HepG2 (cell line): ENCODE results near the gene TCEA3. TPM values are rescaled to one million over a fixed set of nuclear protein-coding genes. Genes with fewer than 3 reads are reported as not detected.

ENCODE experiments used
- ATAC-seq: fragments of 200-7000 bp; cut with Tn5 transposase; 3 replicates; pipeline ENCODE4 v1.9.1; 2020; ENCODE audit warnings: mild to moderate bottlenecking, moderate library complexity
- BruUV-seq: library from RNA; stranded (reverse); fragments of 400-500 nt; replicated peaks from 2 replicates; lab custom pipeline; 2021; lab: Mats Ljungman, UMichigan
- CTCF ChIA-PET: fragments of 300-600 bp; formaldehyde crosslinking; extraction: SDS; loops from one replicate; lab custom pipeline; 2021; ENCODE audit warnings: low total read pairs, inconsistent platforms, low intra/inter-chr PET ratio; lab: Yijun Ruan, JAX
- POLR2A ChIA-PET: fragments of 350-600 bp; sonication (Branson Sonifier 250); formaldehyde crosslinking; loops from one replicate; lab custom pipeline; 2020; ENCODE audit warnings: antibody characterized with exemption, inconsistent platforms; lab: Yijun Ruan, JAX
- DNase-seq: peaks from one replicate; pipeline ENCODE4 v3.0.0-alpha.2; 2015; ENCODE audit warnings: low spot score
- FAIRE-seq: peaks from 3 replicates; lab custom pipeline; 2011; peaks lifted over from hg19 to GRCh38; lab: Jason Lieb, UNC
- H2AFZ ChIP-seq: one replicate; pipeline ENCODE4 v1.6.1; 2011; ENCODE audit warnings: low read length, inconsistent platforms
- H3K27ac ChIP-seq: fragments of 300-600 bp; 3 replicates; pipeline ENCODE4 v1.8.0; 2011; ENCODE audit warnings: mixed run types, mild to moderate bottlenecking, mixed read lengths, low read length, inconsistent platforms; ENCODE audit not compliant: insufficient read depth; ENCODE audit errors: extremely low read length
- H3K27me3 ChIP-seq, 2 experiments: fragments of 200-600 bp in 1 of 2; 2 replicates in 1 of 2; 3 replicates in 1 of 2; pipeline versions ENCODE4 v1.6.0 to v1.8.0; 2011; ENCODE audit warnings: low read length in 2 of 2, mild to moderate bottlenecking in 2 of 2, moderate library complexity in 2 of 2, inconsistent platforms in 1 of 2; ENCODE audit not compliant: insufficient read depth in 2 of 2, control insufficient read depth in 1 of 2
- H3K36me3 ChIP-seq, 2 experiments: fragments of 200-600 bp in 1 of 2; replicated peaks in 1 of 2; 2 replicates in 1 of 2; 3 replicates in 1 of 2; pipeline versions ENCODE4 v1.5.1 to v1.8.0; 2011; ENCODE audit warnings: low read length in 2 of 2, inconsistent platforms in 1 of 2; ENCODE audit not compliant: insufficient read depth in 2 of 2, control insufficient read depth in 1 of 2
- H3K4me1 ChIP-seq: 2 replicates; pipeline ENCODE4 v1.5.1; 2012; ENCODE audit warnings: low read length, inconsistent platforms; ENCODE audit not compliant: insufficient read depth
- H3K4me2 ChIP-seq: 2 replicates; pipeline ENCODE4 v1.6.0; 2011; ENCODE audit warnings: low read depth, low read length, inconsistent platforms
- H3K4me3 ChIP-seq, 3 experiments: fragments of 200-600 bp in 1 of 3; sonication (generic), shearing (Covaris generic) in 1 of 3; replicated peaks in 1 of 3; 2 replicates each; pipeline ENCODE4 v1.5.1; 2011 to 2016; ENCODE audit warnings: low read length in 3 of 3, inconsistent platforms in 2 of 3, low read depth in 2 of 3, mild to moderate bottlenecking in 2 of 3, control low read depth in 1 of 3, mixed read lengths in 1 of 3; ENCODE audit not compliant: insufficient read depth in 1 of 3
- H3K79me2 ChIP-seq: one replicate; pipeline ENCODE4 v1.6.1; 2011; ENCODE audit warnings: low read length, inconsistent platforms; ENCODE audit not compliant: insufficient read depth
- H3K9ac ChIP-seq: 2 replicates; pipeline ENCODE4 v1.6.0; 2011; ENCODE audit warnings: mild to moderate bottlenecking, low read depth, low read length, inconsistent platforms; ENCODE audit not compliant: insufficient read depth
- H3K9me3 ChIP-seq: 2 replicates; pipeline ENCODE4 v1.5.1; 2012; ENCODE audit warnings: mild to moderate bottlenecking, low read length
- H4K20me1 ChIP-seq: 2 replicates; pipeline ENCODE4 v1.6.0; 2011; ENCODE audit warnings: inconsistent platforms, mild to moderate bottlenecking, low read length, moderate library complexity; ENCODE audit not compliant: insufficient read depth
- ARID2 ChIP-seq: sonication (generic); formaldehyde crosslinking; IDR thresholded peaks from 2 replicates; pipeline ENCODE4 v1.8.1; 2022; ENCODE audit warnings: mild to moderate bottlenecking, missing genetic modification reagents, borderline replicate concordance
- CHCHD3 ChIP-seq: sonication (generic); formaldehyde crosslinking; IDR thresholded peaks from 2 replicates; pipeline ENCODE4 v1.8.0; 2022; ENCODE audit warnings: mild to moderate bottlenecking, missing genetic modification reagents, moderate library complexity
- DNMT3B ChIP-seq: conservative IDR thresholded peaks from 2 replicates; pipeline ENCODE4 v1.6.1; 2016; ENCODE audit warnings: missing biosample characterization, control low read depth
- EHMT2 ChIP-seq: fragments of 200-600 bp; sonication (generic); IDR thresholded peaks from 2 replicates; pipeline ENCODE4 v1.7.0; 2017; ENCODE audit warnings: antibody characterized with exemption, low read depth, low read length, borderline replicate concordance
- HDAC2 ChIP-seq: sonication (generic); formaldehyde crosslinking; IDR thresholded peaks from 2 replicates; pipeline ENCODE4 v1.4.0; 2020; ENCODE audit warnings: missing genetic modification reagents
- HES4 ChIP-seq: sonication (generic); formaldehyde crosslinking; IDR thresholded peaks from 2 replicates; pipeline ENCODE4 v1.9.0; 2021; ENCODE audit warnings: mild to moderate bottlenecking, missing genetic modification reagents, borderline replicate concordance
- KLF9 ChIP-seq: IDR thresholded peaks from 2 replicates; pipeline ENCODE4 v1.6.1; 2016; ENCODE audit warnings: low read depth
- RFX3 ChIP-seq: IDR thresholded peaks from 2 replicates; pipeline ENCODE4 v1.6.1; 2016; ENCODE audit warnings: missing biosample characterization, missing genetic modification reagents
- SP2 ChIP-seq: sonication (generic); formaldehyde crosslinking; IDR thresholded peaks from 2 replicates; pipeline ENCODE4 v1.5.1; 2020; ENCODE audit warnings: mild to moderate bottlenecking, missing genetic modification reagents
- YEATS2 ChIP-seq: sonication (generic); formaldehyde crosslinking; IDR thresholded peaks from 2 replicates; pipeline ENCODE4 v1.4.0; 2020; ENCODE audit warnings: missing genetic modification reagents, borderline replicate concordance
- ZNF12 ChIP-seq: sonication (generic); formaldehyde crosslinking; IDR thresholded peaks from 2 replicates; pipeline ENCODE4 v1.5.0; 2020; ENCODE audit warnings: missing genetic modification reagents
- ZNF24 ChIP-seq: fragments of 450-650 bp; IDR thresholded peaks from 2 replicates; pipeline ENCODE4 v1.6.1; 2017; ENCODE audit warnings: antibody characterized with exemption, mild to moderate bottlenecking
- ZNF775 ChIP-seq: sonication (generic); formaldehyde crosslinking; IDR thresholded peaks from 2 replicates; pipeline ENCODE4 v1.4.0; 2020; ENCODE audit warnings: missing genetic modification reagents, mild to moderate bottlenecking, moderate library complexity, borderline replicate concordance
- ZSCAN21 ChIP-seq: sonication (generic); formaldehyde crosslinking; IDR thresholded peaks from 2 replicates; pipeline ENCODE4 v1.8.0; 2022; ENCODE audit warnings: mild to moderate bottlenecking, missing genetic modification reagents, moderate library complexity, borderline replicate concordance
- WGBS: methylation state at CpG from one replicate; pipeline ENCODE4 v1.1.6; 2017; ENCODE audit warnings: low lambda C conversion rate; 5-methylcytosine and 5-hydroxymethylcytosine counted together
- in situ Hi-C: cut with HindIII; loops from 2 replicates; pipeline ENCODE4 v1.10.0; 2017; ENCODE audit warnings: low pct_unique_long_range_greater_than_20kb; ENCODE audit not compliant: extremely low pct_ligation_motif_present
- intact Hi-C: fragments of 100-400 bp; cut with micrococcal nuclease; formaldehyde crosslinking; loops from one replicate; pipeline ENCODE4 v1.10.0; 2022; ENCODE audit not compliant: unreplicated experiment
- polyA plus RNA-seq, 8 experiments: library from polyadenylated mRNA; depleted of rRNA in 3 of 8; stranded (reverse) in 7 of 8; unstranded in 1 of 8; fragments of >200 nt; fragmentation: Illumina TruSeq in 4 of 8; extraction: Trizol in 4 of 8; gene quantifications; 2 replicates each; pipeline versions ENCODE4 v1.2.1 to v1.2.3, GENCODE V29; 2011 to 2016; ENCODE audit warnings: low read depth in 4 of 8, missing spikeins in 1 of 8, mixed read lengths in 1 of 8; ENCODE audit not compliant: insufficient read depth in 1 of 8
- total RNA-seq, 5 experiments: library from RNA; depleted of rRNA; stranded (reverse); fragments of >200 nt; fragmentation: Illumina TruSeq; extraction: Trizol; gene quantifications; 2 replicates each; pipeline ENCODE4 v1.2.3, GENCODE V29; 2016; ENCODE audit warnings: low read depth in 1 of 5
- TF ChIP-seq, protein P1 (sequence below): sonication (generic); formaldehyde crosslinking; IDR thresholded peaks from 2 replicates; pipeline ENCODE4 v1.4.0; 2020; ENCODE audit warnings: missing genetic modification reagents
- TF ChIP-seq, protein P2 (sequence below): sonication (generic); formaldehyde crosslinking; IDR thresholded peaks from 2 replicates; pipeline ENCODE4 v1.5.1; 2020; ENCODE audit warnings: mild to moderate bottlenecking, missing genetic modification reagents, moderate library complexity

TCEA3 gene
- total and polyA plus RNA-seq, 2 of the 13 experiments (the other 11 are each of a cell fraction or from before 2014, with no cell fraction given) = 55.5 to 84.6 TPM

DNA sequence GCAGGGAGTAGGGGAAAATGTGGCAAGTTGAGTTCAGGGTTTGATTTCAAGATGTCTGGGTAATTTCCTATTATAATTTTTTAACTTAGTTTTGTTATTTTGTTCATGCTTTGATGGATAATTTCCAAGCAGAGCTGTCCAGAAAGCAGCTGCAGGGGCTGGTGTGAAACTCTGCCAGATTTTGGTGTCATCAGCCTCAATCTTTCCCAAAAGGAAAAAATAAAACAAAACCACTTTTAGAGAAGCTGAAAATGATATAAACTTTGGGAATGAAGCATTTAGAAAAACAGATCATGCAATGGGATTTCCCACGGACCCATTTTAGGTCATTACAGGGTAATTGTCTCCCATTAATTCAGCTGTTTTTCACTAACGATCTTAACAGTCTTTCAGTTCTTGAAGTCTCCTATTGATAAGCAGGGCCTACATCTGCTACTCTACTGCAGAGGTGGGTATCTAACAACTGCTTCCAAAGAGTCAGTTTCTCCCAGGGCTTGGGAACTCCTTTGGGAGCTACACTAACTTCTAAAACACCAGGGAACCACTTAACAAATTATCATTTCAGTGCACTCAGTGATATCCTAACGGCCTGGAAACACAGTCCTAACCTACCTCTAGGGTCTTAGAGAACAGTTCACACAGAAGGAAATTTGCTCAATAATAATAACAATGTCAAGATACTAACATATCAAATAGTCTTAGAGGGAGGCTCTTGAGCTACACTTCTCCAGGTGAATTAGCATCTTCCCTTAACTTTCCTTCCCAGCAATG, 67.2 kb downstream of the TCEA3 start (continued):
- no peak for TF ChIP-seq EHMT2
- no peak for TF ChIP-seq ZSCAN21 (CRISPR knock-in tag)

DNA sequence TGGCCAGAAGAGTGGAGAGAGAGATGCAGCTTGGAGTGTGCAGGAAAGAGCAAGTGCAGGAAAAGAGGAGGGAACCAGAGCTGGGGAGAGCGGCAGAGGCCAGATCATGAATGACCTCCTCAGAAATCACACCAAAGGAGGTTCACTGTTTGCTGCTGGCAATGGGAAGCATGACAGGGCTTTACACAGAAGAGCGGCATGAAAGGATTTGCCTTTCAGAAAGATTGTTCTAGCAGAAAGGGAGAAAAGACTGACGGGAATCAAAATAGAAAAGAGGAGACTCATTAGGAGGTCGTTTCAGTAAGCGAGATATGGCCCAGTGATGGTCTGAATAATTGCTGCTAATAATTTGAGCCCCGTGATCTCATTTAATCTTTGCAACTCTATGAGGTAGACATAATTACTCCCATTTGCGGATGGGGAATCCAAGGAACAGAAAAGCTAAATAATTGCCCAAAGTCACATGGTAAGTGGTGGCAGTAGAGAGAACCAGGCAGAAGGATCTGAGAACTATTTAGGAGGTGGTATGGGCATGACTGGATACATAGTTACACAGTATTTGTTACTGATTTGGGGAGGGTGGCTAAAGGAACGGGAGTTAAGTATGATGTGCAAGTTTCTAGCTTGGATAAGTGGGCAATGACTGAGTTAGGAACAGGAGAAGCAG, 67.9 kb downstream of the TCEA3 start:
- FAIRE-seq = no peak
- BruUV-seq = no TSS peak
- Histone ChIP-seq H3K27me3 (no peaks in the 10 kb centered on the region), H3K36me3 (peaks cover 7 to 10% of the 10 kb centered on the region in 2 experiments), H3K79me2 (no peaks in the 10 kb centered on the region), H2AFZ (no peak overlapping the region), H3K4me3 (no peak overlapping the region), H3K9ac (no peak overlapping the region), H3K9me3 (no peaks in the 10 kb centered on the region), H3K4me2 (no peak overlapping the region), H4K20me1 (no peaks in the 10 kb centered on the region), H3K27ac (no peak overlapping the region), H3K4me1 (peaks cover 18% of the 10 kb centered on the region)
- in situ Hi-C loops = no loop called here
- DNase-seq = no peak
- POLR2A ChIA-PET = interaction anchor here (3.8 kb wide), 1 partner anchor 12 kb away, joined by 10 read pairs; no protein-coding TSS in a partner anchor
- CTCF ChIA-PET = no interaction called here
- TF ChIP-seq ZNF775 (CRISPR knock-in tag) (no peak), SP2 (CRISPR knock-in tag) (no peak), ARID2 (no peak), ZNF12 (CRISPR knock-in tag) (no peak), CHCHD3 (CRISPR knock-in tag) (no peak), HDAC2 (CRISPR knock-in tag) (no peak), ZNF24 (no peak), DNMT3B (CRISPR knock-in tag) (no peak), RFX3 (CRISPR knock-in tag) (no peak), YEATS2 (CRISPR knock-in tag) (no peak), KLF9 (no peak), HES4 (CRISPR knock-in tag) (no peak)
- TF ChIP-seq, protein P1, sequence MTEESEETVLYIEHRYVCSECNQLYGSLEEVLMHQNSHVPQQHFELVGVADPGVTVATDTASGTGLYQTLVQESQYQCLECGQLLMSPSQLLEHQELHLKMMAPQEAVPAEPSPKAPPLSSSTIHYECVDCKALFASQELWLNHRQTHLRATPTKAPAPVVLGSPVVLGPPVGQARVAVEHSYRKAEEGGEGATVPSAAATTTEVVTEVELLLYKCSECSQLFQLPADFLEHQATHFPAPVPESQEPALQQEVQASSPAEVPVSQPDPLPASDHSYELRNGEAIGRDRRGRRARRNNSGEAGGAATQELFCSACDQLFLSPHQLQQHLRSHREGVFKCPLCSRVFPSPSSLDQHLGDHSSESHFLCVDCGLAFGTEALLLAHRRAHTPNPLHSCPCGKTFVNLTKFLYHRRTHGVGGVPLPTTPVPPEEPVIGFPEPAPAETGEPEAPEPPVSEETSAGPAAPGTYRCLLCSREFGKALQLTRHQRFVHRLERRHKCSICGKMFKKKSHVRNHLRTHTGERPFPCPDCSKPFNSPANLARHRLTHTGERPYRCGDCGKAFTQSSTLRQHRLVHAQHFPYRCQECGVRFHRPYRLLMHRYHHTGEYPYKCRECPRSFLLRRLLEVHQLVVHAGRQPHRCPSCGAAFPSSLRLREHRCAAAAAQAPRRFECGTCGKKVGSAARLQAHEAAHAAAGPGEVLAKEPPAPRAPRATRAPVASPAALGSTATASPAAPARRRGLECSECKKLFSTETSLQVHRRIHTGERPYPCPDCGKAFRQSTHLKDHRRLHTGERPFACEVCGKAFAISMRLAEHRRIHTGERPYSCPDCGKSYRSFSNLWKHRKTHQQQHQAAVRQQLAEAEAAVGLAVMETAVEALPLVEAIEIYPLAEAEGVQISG (CRISPR knock-in tag) = no peak
- TF ChIP-seq, protein P2, sequence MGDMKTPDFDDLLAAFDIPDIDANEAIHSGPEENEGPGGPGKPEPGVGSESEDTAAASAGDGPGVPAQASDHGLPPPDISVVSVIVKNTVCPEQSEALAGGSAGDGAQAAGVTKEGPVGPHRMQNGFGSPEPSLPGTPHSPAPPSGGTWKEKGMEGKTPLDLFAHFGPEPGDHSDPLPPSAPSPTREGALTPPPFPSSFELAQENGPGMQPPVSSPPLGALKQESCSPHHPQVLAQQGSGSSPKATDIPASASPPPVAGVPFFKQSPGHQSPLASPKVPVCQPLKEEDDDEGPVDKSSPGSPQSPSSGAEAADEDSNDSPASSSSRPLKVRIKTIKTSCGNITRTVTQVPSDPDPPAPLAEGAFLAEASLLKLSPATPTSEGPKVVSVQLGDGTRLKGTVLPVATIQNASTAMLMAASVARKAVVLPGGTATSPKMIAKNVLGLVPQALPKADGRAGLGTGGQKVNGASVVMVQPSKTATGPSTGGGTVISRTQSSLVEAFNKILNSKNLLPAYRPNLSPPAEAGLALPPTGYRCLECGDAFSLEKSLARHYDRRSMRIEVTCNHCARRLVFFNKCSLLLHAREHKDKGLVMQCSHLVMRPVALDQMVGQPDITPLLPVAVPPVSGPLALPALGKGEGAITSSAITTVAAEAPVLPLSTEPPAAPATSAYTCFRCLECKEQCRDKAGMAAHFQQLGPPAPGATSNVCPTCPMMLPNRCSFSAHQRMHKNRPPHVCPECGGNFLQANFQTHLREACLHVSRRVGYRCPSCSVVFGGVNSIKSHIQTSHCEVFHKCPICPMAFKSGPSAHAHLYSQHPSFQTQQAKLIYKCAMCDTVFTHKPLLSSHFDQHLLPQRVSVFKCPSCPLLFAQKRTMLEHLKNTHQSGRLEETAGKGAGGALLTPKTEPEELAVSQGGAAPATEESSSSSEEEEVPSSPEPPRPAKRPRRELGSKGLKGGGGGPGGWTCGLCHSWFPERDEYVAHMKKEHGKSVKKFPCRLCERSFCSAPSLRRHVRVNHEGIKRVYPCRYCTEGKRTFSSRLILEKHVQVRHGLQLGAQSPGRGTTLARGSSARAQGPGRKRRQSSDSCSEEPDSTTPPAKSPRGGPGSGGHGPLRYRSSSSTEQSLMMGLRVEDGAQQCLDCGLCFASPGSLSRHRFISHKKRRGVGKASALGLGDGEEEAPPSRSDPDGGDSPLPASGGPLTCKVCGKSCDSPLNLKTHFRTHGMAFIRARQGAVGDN (CRISPR knock-in tag) = no peak
- no peak for ATAC-seq
- 76% methylated on average over 8 of the region's 8 CpGs for WGBS
- intact Hi-C loops = no loop called here
